ENCODE results near the gene COPS8.

GRCh38 chr2:237096911-237097310 is 11.2 kb downstream of the COPS8 start:
- no peak for TF ChIP-seq CTCF (IDR thresholded peaks at IDR 0.05; ENCODE audit: extremely low read depth in 1 of 2, insufficient read depth in 1 of 2, low read depth in 1 of 2, low read length in 2 of 2)
- TF ChIP-seq POLR2AphosphoS5 (IDR thresholded peaks at IDR 0.05; ENCODE audit: insufficient read depth, low read depth, low read length): no peak
- TF ChIP-seq POLR2A (IDR thresholded peaks at IDR 0.05; ENCODE audit: low read depth, low read length): no peak
- TF ChIP-seq EZH2 (IDR thresholded peaks at IDR 0.05; ENCODE audit: borderline replicate concordance, low read depth, low read length, severe bottlenecking): no peak
- TF ChIP-seq JUN (IDR thresholded peaks at IDR 0.05; ENCODE audit: borderline replicate concordance, insufficient read depth, insufficient read length, low read depth): no peak
- TF ChIP-seq, protein P1, sequence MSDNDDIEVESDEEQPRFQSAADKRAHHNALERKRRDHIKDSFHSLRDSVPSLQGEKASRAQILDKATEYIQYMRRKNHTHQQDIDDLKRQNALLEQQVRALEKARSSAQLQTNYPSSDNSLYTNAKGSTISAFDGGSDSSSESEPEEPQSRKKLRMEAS (IDR thresholded peaks at IDR 0.05; ENCODE audit: insufficient read depth, insufficient read length): no peak
- no peak for TF ChIP-seq MYC (IDR thresholded peaks at IDR 0.05; ENCODE audit: low read depth, low read length)
- TF ChIP-seq GATA2 (IDR thresholded peaks at IDR 0.05; ENCODE audit: insufficient read depth, insufficient read length, low read depth, low read length): no peak
